Measurements from ENCODE around the gene MMP24.

MMP24 gene

GRCh38 chr20:35253010-35253409 is 26.5 kb downstream of the MMP24 start:
- no peak overlapping the region for H3K27ac ChIP-seq (ENCODE audit: low read depth, low read length, poor library complexity, severe bottlenecking)

GRCh38 chr20:35254448-35254999 is 28.0 kb downstream of the MMP24 start:
- no peak for TF ChIP-seq EZH2 (IDR thresholded peaks at IDR 0.05; ENCODE audit: borderline replicate concordance, low read length)
- no peak for TF ChIP-seq CTCF (IDR thresholded peaks at IDR 0.05; ENCODE audit: low read length)
- H2AFZ ChIP-seq (ENCODE audit: low read length): no peak overlapping the region
- no peaks in the 10 kb centered on the region for H3K36me3 ChIP-seq (ENCODE audit: insufficient read depth, low read length)
- no peak overlapping the region for H3K9ac ChIP-seq (ENCODE audit: low read length)
- no peak overlapping the region for H3K4me2 ChIP-seq (ENCODE audit: low read length)
- H3K9me2 ChIP-seq (ENCODE audit: low read depth, low read length): no peaks in the 10 kb centered on the region
- H3K79me2 ChIP-seq (ENCODE audit: insufficient read depth, low read length): no peaks in the 10 kb centered on the region
- no peak overlapping the region for H3K4me3 ChIP-seq (ENCODE audit: low read depth, low read length, poor library complexity, severe bottlenecking)
- H3K4me1 ChIP-seq (ENCODE audit: insufficient read depth, low read length, severe bottlenecking): no peaks in the 10 kb centered on the region
- no peak overlapping the region for H3K27ac ChIP-seq (ENCODE audit: low read depth, low read length, poor library complexity, severe bottlenecking)
- H3F3A ChIP-seq (ENCODE audit: insufficient read depth, low read length): no peaks in the 10 kb centered on the region
- no peaks in the 10 kb centered on the region for H3K27me3 ChIP-seq (ENCODE audit: insufficient read depth, low read length)
- no peaks in the 10 kb centered on the region for H3K9me3 ChIP-seq (ENCODE audit: low read length)
- H4K20me1 ChIP-seq (ENCODE audit: insufficient read depth, low read length): no peaks in the 10 kb centered on the region

More at GRCh38 chr20:35253010-35253409, 26.5 kb downstream of the MMP24 start:
- Histone ChIP-seq H3K9ac (ENCODE audit: low read length) (no peak overlapping the region), H3F3A (ENCODE audit: insufficient read depth, low read length) (no peaks in the 10 kb centered on the region), H3K79me2 (ENCODE audit: insufficient read depth, low read length) (no peaks in the 10 kb centered on the region), H3K4me1 (ENCODE audit: insufficient read depth, low read length, severe bottlenecking) (no peaks in the 10 kb centered on the region), H3K4me2 (ENCODE audit: low read length) (no peak overlapping the region), H2AFZ (ENCODE audit: low read length) (no peak overlapping the region), H3K9me2 (ENCODE audit: low read depth, low read length) (no peaks in the 10 kb centered on the region), H3K9me3 (ENCODE audit: low read length) (no peaks in the 10 kb centered on the region), H3K27me3 (ENCODE audit: insufficient read depth, low read length) (no peaks in the 10 kb centered on the region; the same call in 1 of the 2 replicates), H3K4me3 (ENCODE audit: low read depth, low read length, poor library complexity, severe bottlenecking) (no peak overlapping the region), H3K36me3 (ENCODE audit: insufficient read depth, low read length) (no peaks in the 10 kb centered on the region), H4K20me1 (ENCODE audit: insufficient read depth, low read length) (no peaks in the 10 kb centered on the region)
- TF ChIP-seq EZH2 (IDR thresholded peaks at IDR 0.05; ENCODE audit: borderline replicate concordance, low read length) (no peak), CTCF (IDR thresholded peaks at IDR 0.05; ENCODE audit: low read length) (no peak)

- no peaks in the 10 kb centered on the region for H3F3A ChIP-seq (ENCODE audit: insufficient read depth, low read length)
- no peaks in the 10 kb centered on the region for H3K27me3 ChIP-seq (ENCODE audit: insufficient read depth, low read length)
- H3K27ac ChIP-seq (ENCODE audit: low read depth, low read length, poor library complexity, severe bottlenecking): no peak overlapping the region
- H4K20me1 ChIP-seq (ENCODE audit: insufficient read depth, low read length): no peaks in the 10 kb centered on the region
- no peaks in the 10 kb centered on the region for H3K36me3 ChIP-seq (ENCODE audit: insufficient read depth, low read length)
- no peaks in the 10 kb centered on the region for H3K9me2 ChIP-seq (ENCODE audit: low read depth, low read length)
- H3K4me3 ChIP-seq (ENCODE audit: low read depth, low read length, poor library complexity, severe bottlenecking): no peak overlapping the region
- H3K79me2 ChIP-seq (ENCODE audit: insufficient read depth, low read length): no peaks in the 10 kb centered on the region
- TF ChIP-seq CTCF (IDR thresholded peaks at IDR 0.05; ENCODE audit: low read length) (no peak), EZH2 (IDR thresholded peaks at IDR 0.05; ENCODE audit: borderline replicate concordance, low read length) (no peak)
- H3K9me3 ChIP-seq (ENCODE audit: low read length): no peaks in the 10 kb centered on the region
- H3K9ac ChIP-seq (ENCODE audit: low read length): no peak overlapping the region
- H3K4me1 ChIP-seq (ENCODE audit: insufficient read depth, low read length, severe bottlenecking): no peaks in the 10 kb centered on the region
- H2AFZ ChIP-seq (ENCODE audit: low read length): no peak overlapping the region
- no peak overlapping the region for H3K4me2 ChIP-seq (ENCODE audit: low read length)
These were observed 30.9 kb downstream of the MMP24 start for GRCh38 chr20:35257175-35257909.

Data from OCI-LY1 (cell line).